Omental fat pad (tissue), 4 donors: Measurements from ENCODE around the gene CD160. TPM values are rescaled to one million over a fixed set of nuclear protein-coding genes. Genes with fewer than 3 reads are reported as not detected.

Experiments used
- ATAC-seq: fragments of 150-250 bp; one replicate; pipeline ENCODE4 v1.9.1; 2016; ENCODE audit warnings: mild to moderate bottlenecking, moderate library complexity; ENCODE audit not compliant: low FRiP score
- DNase-seq: peaks from one replicate; pipeline ENCODE4 v3.0.0-alpha.2; 2019; ENCODE audit warnings: low spot score
- total RNA-seq, 4 donors: library from RNA; depleted of rRNA; stranded (reverse); fragments of >200 nt; gene quantifications; one replicate each; pipeline ENCODE4 v1.1.0, GENCODE V29; 2016
- TF ChIP-seq, protein P1 (sequence below), 3 donors: fragments of 450-650 bp; IDR thresholded peaks; one replicate each; pipeline ENCODE4 v1.5.1; 2016 to 2017; ENCODE audit warnings: antibody characterized with exemption in 3 of 3, mild to moderate bottlenecking in 3 of 3, moderate library complexity in 2 of 3

CD160 gene
- total RNA-seq, 4 donors from 2014 or later, result not detected

DNA sequence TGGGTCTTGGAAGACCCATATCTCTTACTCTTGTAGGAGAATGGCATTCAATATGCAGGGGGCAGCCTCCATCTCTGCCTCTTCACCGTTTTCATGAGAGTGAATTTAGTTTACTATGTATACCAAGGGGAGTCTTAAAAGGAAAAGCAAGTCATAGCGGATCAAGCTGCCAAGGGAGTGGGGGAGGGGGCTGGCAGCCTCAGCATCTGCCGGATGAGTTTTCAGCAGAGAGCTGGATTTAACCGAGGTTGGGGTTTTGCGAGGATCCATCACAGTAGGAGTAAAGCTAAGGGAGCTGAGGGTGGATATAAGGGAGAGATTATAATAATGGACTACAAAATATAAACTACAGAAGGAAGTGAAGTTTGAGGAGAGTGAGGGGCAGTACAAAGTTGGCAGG lies 9.9 kb downstream of the CD160 start:
- ATAC-seq, result no peak
- TF ChIP-seq, protein P1, sequence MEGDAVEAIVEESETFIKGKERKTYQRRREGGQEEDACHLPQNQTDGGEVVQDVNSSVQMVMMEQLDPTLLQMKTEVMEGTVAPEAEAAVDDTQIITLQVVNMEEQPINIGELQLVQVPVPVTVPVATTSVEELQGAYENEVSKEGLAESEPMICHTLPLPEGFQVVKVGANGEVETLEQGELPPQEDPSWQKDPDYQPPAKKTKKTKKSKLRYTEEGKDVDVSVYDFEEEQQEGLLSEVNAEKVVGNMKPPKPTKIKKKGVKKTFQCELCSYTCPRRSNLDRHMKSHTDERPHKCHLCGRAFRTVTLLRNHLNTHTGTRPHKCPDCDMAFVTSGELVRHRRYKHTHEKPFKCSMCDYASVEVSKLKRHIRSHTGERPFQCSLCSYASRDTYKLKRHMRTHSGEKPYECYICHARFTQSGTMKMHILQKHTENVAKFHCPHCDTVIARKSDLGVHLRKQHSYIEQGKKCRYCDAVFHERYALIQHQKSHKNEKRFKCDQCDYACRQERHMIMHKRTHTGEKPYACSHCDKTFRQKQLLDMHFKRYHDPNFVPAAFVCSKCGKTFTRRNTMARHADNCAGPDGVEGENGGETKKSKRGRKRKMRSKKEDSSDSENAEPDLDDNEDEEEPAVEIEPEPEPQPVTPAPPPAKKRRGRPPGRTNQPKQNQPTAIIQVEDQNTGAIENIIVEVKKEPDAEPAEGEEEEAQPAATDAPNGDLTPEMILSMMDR (IDR thresholded peaks at IDR 0.05), result no peak
- no peak for DNase-seq

DNA sequence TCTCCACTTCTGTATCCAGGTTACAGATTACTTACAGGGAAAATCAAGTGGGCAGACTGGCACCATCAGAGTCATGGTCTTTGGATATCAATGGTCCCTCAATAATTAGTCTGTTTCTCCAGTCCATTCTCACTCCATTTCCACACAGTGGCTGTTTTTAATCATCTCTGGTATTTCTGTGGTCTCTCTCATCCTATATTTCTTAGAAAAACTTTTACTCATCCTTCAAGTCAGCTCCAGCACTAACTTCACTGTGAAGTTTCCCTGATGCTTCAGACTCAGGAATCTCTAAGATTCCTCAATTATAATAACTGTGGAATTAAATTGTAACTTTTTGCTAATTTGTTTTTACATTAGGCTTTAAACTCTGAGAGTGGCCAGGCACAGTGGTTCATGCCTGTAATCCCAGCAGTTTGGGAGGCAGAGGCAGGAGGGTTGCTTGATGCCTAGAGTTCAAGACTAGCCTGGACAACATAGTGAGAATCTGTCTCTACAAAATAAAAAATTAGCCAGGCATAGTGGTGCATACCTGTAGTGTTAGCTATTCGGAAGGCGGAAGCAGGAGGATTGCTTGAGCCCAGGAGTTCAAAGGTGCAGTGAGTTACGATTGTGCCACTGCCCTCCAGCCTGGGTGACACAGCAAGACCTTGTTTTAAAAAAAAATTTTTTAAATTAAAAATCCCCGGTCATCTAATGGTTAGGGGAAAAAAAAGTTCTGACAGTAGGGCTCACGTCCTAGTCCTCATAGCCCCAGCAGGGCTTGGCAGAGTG lies 10.6 kb downstream of the CD160 start:
- TF ChIP-seq, protein P1 (IDR thresholded peaks at IDR 0.05), result no peak
- ATAC-seq, result no peak

DNA sequence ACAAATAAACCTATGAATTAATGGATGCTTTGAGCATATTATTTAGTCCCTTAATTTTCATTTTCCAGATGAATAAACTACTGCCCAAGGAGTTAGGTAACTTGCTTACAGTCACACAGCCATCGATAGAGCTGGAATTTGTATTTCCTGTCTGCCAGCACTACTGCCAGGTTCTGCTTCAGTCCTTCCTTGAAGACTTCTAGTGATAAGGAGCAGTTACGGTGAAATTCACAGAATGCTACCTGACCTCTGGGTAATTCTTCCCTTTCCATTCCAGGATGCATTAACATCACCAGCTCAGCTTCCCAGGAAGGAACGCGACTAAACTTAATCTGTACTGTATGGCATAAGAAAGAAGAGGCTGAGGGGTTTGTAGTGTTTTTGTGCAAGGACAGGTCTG lies 11.2 kb downstream of the CD160 start:
- no peak for ATAC-seq
- TF ChIP-seq, protein P1 (IDR thresholded peaks at IDR 0.05), result no peak
- no peak for DNase-seq

More for the DNA sequence above, 10.6 kb downstream of the CD160 start:
- no peak for DNase-seq

DNA sequence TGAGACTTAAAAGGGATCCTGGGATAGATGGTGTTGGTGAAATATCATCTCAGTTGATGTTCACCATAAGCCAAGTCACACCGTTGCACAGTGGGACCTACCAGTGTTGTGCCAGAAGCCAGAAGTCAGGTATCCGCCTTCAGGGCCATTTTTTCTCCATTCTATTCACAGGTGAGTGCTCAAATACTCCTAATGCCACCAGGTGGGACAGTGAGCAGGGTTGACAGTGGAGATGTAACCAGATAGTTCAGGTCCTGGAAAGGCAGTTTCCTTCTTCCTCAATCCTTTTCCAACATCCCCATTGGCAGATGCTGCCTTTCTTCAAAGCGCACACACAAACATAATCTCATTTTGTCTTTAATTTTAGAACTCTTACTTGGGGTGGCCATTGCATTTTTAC lies 11.6 kb downstream of the CD160 start:
- no peak for ATAC-seq
- DNase-seq, result no peak
- TF ChIP-seq, protein P1 (IDR thresholded peaks at IDR 0.05), result no peak

DNA sequence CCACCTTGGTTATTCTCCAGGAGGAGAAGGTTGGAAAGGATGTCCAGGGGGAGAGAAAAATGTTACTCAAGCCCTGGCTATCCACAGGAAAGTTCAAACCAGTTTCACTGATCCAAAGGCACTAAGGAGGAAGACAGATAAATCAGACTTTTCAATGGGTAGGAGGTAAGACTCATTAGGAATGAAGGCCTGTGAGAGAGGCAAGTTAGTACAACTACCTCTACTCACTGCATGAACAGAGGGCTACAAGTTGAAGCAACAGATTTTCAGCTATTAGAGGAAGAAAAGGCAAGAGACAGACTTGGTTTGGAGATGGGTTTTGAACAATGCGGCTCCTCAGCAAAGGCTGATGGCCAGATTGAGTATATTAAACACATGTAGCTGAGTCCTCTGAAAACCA lies 16.9 kb downstream of the CD160 start:
- TF ChIP-seq, protein P1 (IDR thresholded peaks at IDR 0.05), result no peak
- DNase-seq (no peak), ATAC-seq (no peak)

DNA sequence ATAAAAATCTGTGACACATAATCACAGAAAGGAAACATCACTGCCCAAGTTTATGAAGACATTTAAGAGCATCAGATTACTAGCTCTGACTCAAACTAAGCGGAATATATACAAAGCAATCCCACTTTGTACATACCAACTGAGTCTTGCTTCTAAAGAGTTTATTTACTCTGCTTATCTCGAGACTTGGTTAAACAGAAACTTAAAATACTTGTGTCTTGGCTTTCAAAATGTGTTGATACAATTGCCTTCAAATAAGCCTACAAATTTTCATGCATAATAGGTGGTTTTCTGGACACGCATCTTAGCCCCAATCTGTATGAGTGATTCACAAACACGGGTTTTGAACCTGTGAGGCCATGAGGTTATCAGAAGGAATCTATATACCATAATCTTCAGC lies 21.0 kb downstream of the CD160 start:
- DNase-seq (no peak), ATAC-seq (no peak)
- TF ChIP-seq, protein P1 (IDR thresholded peaks at IDR 0.05), result no peak
